ENCODE measurements around the gene RBM7. TPM values are rescaled to one million over a fixed set of nuclear protein-coding genes. Genes with fewer than 3 reads are reported as not detected.

RBM7 gene
- total RNA-seq, 2 experiments from 2014 or later: 21.3 to 26.3 TPM

DNA sequence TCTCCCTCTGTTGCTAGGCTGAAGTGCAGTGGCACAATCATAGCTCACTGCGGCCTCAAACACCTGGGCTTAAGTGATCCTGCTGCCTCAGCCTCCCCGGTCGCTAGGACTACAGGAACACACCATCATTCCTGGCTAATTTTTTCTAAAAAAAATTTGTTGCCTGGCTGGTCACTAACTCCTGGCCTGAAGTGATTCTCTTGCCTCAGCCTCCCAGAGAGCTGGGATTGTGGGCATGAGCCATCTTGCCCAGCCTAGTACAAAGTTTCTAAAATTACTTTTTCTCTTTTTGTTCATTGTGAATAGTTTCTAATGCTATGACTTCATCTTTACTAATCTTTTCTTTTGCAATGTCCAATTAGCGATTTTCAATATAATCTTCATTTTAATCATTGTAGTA lies 12.5 kb downstream of the RBM7 start:
- Histone ChIP-seq H3K36me3 (ENCODE audit: insufficient read depth, low read length) (peaks cover 40% of the 10 kb centered on the region), H4K20me1 (ENCODE audit: insufficient read depth, low read length) (no peaks in the 10 kb centered on the region), H2AFZ (ENCODE audit: low read length) (no peak overlapping the region), H3K4me3 (ENCODE audit: low read depth, low read length, poor library complexity, severe bottlenecking) (no peak overlapping the region), H3K4me1 (ENCODE audit: insufficient read depth, low read length, poor library complexity, severe bottlenecking) (peaks cover 3% of the 10 kb centered on the region), H3K4me2 (ENCODE audit: low read length) (no peak overlapping the region), H3K9me3 (ENCODE audit: low read length) (no peaks in the 10 kb centered on the region), H3K79me2 (ENCODE audit: insufficient read depth, low read depth, low read length) (no peaks in the 10 kb centered on the region), H3K9me2 (ENCODE audit: insufficient read depth, low read length) (no peaks in the 10 kb centered on the region), H3K27ac (ENCODE audit: low read depth, low read length, poor library complexity, severe bottlenecking) (no peak overlapping the region)
- intact Hi-C loops (cut with micrococcal nuclease; ENCODE audit: unreplicated experiment): no loop called here
- no TSS peak for BruUV-seq (replicated peaks)
- DNase-seq (ENCODE audit: low spot score): no peak
- ChIA-PET POLR2A (interaction anchor here (1.3 kb wide), 1 partner anchor 10 kb away, joined by 3 read pairs; no protein-coding TSS in a partner anchor), CTCF (ENCODE audit: unreplicated experiment) (no interaction called here)
- TF ChIP-seq CTCF (conservative IDR thresholded peaks at IDR 0.05; ENCODE audit: low read length): no peak

DNA sequence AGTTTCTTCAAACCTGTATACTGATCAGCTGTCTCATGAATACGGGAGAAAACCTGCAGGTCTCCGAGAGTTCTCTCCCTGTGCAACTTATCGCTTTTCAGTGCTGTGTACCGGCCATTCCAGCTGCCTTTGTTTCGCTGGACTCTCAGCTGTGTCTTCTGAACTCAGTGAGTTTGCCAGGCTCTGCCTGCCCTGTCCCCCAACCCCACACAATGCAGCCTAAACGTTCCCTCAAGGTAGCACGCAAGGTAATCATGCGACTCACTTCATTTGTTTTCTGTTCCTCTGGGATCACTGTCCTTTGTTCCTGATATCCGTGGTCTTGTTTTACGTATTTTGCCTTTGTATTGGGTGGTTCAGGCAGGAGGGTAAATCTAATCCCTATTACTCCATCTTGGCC lies 13.5 kb downstream of the RBM7 start:
- intact Hi-C loops (cut with micrococcal nuclease; ENCODE audit: unreplicated experiment): no loop called here
- Histone ChIP-seq H3K9me3 (ENCODE audit: low read length) (no peaks in the 10 kb centered on the region), H3K4me1 (ENCODE audit: insufficient read depth, low read length, poor library complexity, severe bottlenecking) (peaks cover 3% of the 10 kb centered on the region), H4K20me1 (ENCODE audit: insufficient read depth, low read length) (no peaks in the 10 kb centered on the region), H3K79me2 (ENCODE audit: insufficient read depth, low read depth, low read length) (no peaks in the 10 kb centered on the region), H2AFZ (ENCODE audit: low read length) (no peak overlapping the region), H3K4me2 (ENCODE audit: low read length) (no peak overlapping the region), H3K4me3 (ENCODE audit: low read depth, low read length, poor library complexity, severe bottlenecking) (no peak overlapping the region), H3K9me2 (ENCODE audit: insufficient read depth, low read length) (no peaks in the 10 kb centered on the region), H3K27ac (ENCODE audit: low read depth, low read length, poor library complexity, severe bottlenecking) (no peak overlapping the region), H3K36me3 (ENCODE audit: insufficient read depth, low read length) (peaks cover 30% of the 10 kb centered on the region)
- ChIA-PET POLR2A (no interaction called here), CTCF (ENCODE audit: unreplicated experiment) (no interaction called here)
- no peak for DNase-seq (ENCODE audit: low spot score)
- TF ChIP-seq CTCF (conservative IDR thresholded peaks at IDR 0.05; ENCODE audit: low read length) (no peak), EZH2phosphoT487 (IDR thresholded peaks at IDR 0.05; ENCODE audit: borderline replicate concordance, low read depth, low read length) (no peak)
- BruUV-seq (replicated peaks): no TSS peak

DNA sequence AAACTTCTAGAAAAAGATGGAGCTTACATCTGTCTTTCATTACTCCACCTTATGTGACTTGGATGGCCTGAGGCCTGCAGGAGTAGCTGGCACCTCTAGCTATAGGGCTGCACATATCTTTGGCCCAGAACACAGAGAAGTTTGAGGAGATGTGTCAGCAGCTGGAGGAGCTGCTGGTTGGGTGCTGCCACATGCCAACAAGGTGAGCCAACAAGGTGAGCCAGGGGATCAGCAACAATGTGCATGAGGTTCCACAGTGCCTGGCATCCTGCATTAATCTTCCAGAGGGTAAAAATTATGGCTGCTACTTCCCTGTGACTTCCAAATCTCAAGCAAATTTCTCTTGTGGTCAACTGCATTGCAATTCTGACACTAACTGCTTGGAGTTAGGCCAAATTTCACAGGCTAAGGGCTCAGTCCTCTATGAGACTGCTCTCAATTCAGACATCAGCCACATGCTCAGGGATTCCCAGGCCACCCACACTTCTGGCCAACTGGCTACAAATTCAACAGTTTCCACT lies 16.0 kb downstream of the RBM7 start:
- no peaks in the 10 kb centered on the region for H3K9me3 ChIP-seq (ENCODE audit: low read length)
- TF ChIP-seq CTCF (conservative IDR thresholded peaks at IDR 0.05; ENCODE audit: low read length): no peak
- no peak for TF ChIP-seq EZH2phosphoT487 (IDR thresholded peaks at IDR 0.05; ENCODE audit: borderline replicate concordance, low read depth, low read length)
- ChIA-PET CTCF (ENCODE audit: unreplicated experiment) (no interaction called here), POLR2A (no interaction called here)
- H3K4me3 ChIP-seq (ENCODE audit: low read depth, low read length, poor library complexity, severe bottlenecking): no peak overlapping the region
- intact Hi-C loops (cut with micrococcal nuclease; ENCODE audit: unreplicated experiment): no loop called here
- BruUV-seq (replicated peaks): no TSS peak
- no peak overlapping the region for H3K4me2 ChIP-seq (ENCODE audit: low read length)
- H3K27ac ChIP-seq (ENCODE audit: low read depth, low read length, poor library complexity, severe bottlenecking): no peak overlapping the region
- H3K4me1 ChIP-seq (ENCODE audit: insufficient read depth, low read length, poor library complexity, severe bottlenecking): peaks cover 3% of the 10 kb centered on the region
- no peaks in the 10 kb centered on the region for H3K9me2 ChIP-seq (ENCODE audit: insufficient read depth, low read length)
- peaks cover 9% of the 10 kb centered on the region; the same call in 1 of the 2 replicates for H3K36me3 ChIP-seq (ENCODE audit: insufficient read depth, low read length)
- H2AFZ ChIP-seq (ENCODE audit: low read length): no peak overlapping the region
- H4K20me1 ChIP-seq (ENCODE audit: insufficient read depth, low read length): no peaks in the 10 kb centered on the region
- H3K79me2 ChIP-seq (ENCODE audit: insufficient read depth, low read depth, low read length): no peaks in the 10 kb centered on the region
- DNase-seq (ENCODE audit: low spot score): no peak

Measured in OCI-LY7 (cell line).